ENCODE data around the gene FNDC1. TPM values are rescaled to one million over a fixed set of nuclear protein-coding genes. Genes with fewer than 3 reads are reported as not detected.

Gene FNDC1
- total RNA-seq, 1 experiment from 2014 or later = not detected

DNA sequence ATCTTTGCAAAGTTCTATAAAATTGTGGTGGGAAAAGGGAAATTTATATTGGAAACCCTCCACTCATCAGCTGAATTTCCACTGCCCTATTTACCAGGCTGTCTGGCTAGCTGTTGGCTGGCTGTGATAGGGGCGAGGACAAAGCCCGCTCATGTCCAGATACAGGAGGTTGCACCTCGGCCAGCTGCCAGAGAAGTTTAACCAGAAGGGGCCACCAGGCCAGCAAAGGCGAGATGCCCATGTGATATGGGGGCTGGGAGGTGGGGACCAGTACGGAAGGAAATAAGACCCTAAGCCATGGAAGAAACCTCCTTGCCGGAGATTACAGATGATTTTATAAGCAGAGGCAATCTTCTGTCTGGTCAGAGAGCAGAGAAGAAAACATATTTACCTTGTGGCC lies 143.8 kb downstream of the FNDC1 start:
- ChIA-PET CTCF (no interaction called here), POLR2A (ENCODE audit: unreplicated experiment) (no interaction called here)
- Histone ChIP-seq H3K27ac (ENCODE audit: low read length) (no peak overlapping the region), H3K4me3 (ENCODE audit: low read length) (no peak overlapping the region), H3K27me3 (ENCODE audit: low read length) (peaks cover 16% of the 10 kb centered on the region), H3K36me3 (ENCODE audit: low read depth, low read length) (no peaks in the 10 kb centered on the region), H3K4me2 (ENCODE audit: low read length) (no peak overlapping the region), H3K9me2 (replicated peaks; ENCODE audit: low read length) (no peaks in the 10 kb centered on the region), H3F3A (ENCODE audit: low read length, unreplicated experiment) (no peaks in the 10 kb centered on the region), H3K9ac (ENCODE audit: low read length) (no peak overlapping the region), H3K9me3 (ENCODE audit: low read length) (no peaks in the 10 kb centered on the region), H2AFZ (ENCODE audit: low read length) (no peak overlapping the region), H3K4me1 (ENCODE audit: insufficient read depth, low read length) (no peaks in the 10 kb centered on the region), H4K20me1 (ENCODE audit: low read length) (no peaks in the 10 kb centered on the region), H3K79me2 (ENCODE audit: low read length) (no peaks in the 10 kb centered on the region)
- DNase-seq = no peak
- no peak for ATAC-seq
- intact Hi-C loops (cut with micrococcal nuclease) = no loop called here
- no TSS peak for BruUV-seq (replicated peaks)
- TF ChIP-seq, protein P1, sequence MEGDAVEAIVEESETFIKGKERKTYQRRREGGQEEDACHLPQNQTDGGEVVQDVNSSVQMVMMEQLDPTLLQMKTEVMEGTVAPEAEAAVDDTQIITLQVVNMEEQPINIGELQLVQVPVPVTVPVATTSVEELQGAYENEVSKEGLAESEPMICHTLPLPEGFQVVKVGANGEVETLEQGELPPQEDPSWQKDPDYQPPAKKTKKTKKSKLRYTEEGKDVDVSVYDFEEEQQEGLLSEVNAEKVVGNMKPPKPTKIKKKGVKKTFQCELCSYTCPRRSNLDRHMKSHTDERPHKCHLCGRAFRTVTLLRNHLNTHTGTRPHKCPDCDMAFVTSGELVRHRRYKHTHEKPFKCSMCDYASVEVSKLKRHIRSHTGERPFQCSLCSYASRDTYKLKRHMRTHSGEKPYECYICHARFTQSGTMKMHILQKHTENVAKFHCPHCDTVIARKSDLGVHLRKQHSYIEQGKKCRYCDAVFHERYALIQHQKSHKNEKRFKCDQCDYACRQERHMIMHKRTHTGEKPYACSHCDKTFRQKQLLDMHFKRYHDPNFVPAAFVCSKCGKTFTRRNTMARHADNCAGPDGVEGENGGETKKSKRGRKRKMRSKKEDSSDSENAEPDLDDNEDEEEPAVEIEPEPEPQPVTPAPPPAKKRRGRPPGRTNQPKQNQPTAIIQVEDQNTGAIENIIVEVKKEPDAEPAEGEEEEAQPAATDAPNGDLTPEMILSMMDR (conservative IDR thresholded peaks at IDR 0.05; ENCODE audit: low read depth, low read length) = no peak
- no peak for TF ChIP-seq EZH2 (IDR thresholded peaks at IDR 0.05; ENCODE audit: low read length, unreplicated experiment)
- no peak for TF ChIP-seq EZH2phosphoT487 (IDR thresholded peaks at IDR 0.05; ENCODE audit: borderline replicate concordance, low read length)

DNA sequence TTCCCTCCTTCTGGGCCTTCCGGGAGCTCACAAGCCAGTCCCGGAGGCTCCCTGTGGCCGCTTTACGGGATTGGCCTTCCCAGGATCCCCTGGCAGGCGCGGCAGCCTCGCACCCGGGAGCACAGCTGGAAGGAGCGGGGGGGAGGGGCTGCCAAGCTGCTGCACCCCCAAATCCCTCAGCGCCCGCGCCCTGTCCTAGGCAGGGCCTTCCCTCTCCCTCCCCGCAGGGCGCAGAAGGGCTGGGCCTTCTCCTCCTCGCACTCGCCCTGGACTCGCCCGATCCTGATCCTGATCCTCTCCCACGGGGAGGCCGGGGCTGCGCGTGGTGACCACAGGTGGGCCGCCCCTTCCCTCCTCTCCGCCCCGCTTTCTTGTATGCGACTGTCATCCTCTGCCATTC lies 146.4 kb downstream of the FNDC1 start:
- Histone ChIP-seq H3K79me2 (ENCODE audit: low read length) (no peaks in the 10 kb centered on the region), H3K9ac (ENCODE audit: low read length) (no peak overlapping the region), H3K27me3 (ENCODE audit: low read length) (peaks cover 16% of the 10 kb centered on the region), H3K4me3 (ENCODE audit: low read length) (no peak overlapping the region), H3K4me1 (ENCODE audit: insufficient read depth, low read length) (no peaks in the 10 kb centered on the region), H2AFZ (ENCODE audit: low read length) (no peak overlapping the region), H3K9me3 (ENCODE audit: low read length) (no peaks in the 10 kb centered on the region), H4K20me1 (ENCODE audit: low read length) (no peaks in the 10 kb centered on the region), H3F3A (ENCODE audit: low read length, unreplicated experiment) (no peaks in the 10 kb centered on the region), H3K27ac (ENCODE audit: low read length) (no peak overlapping the region), H3K36me3 (ENCODE audit: low read depth, low read length) (no peaks in the 10 kb centered on the region), H3K9me2 (replicated peaks; ENCODE audit: low read length) (no peaks in the 10 kb centered on the region), H3K4me2 (ENCODE audit: low read length) (no peak overlapping the region)
- DNase-seq (no peak), ATAC-seq (no peak)
- POLR2A ChIA-PET (ENCODE audit: unreplicated experiment) = no interaction called here
- BruUV-seq (replicated peaks) = no TSS peak
- TF ChIP-seq EZH2 (IDR thresholded peaks at IDR 0.05; ENCODE audit: low read length, unreplicated experiment) = no peak
- TF ChIP-seq, protein P1 (conservative IDR thresholded peaks at IDR 0.05; ENCODE audit: low read depth, low read length) = no peak
- no peak for TF ChIP-seq EZH2phosphoT487 (IDR thresholded peaks at IDR 0.05; ENCODE audit: borderline replicate concordance, low read length)
- CTCF ChIA-PET = no interaction called here
- intact Hi-C loops (cut with micrococcal nuclease) = no loop called here

- Histone ChIP-seq H3K9me3 (ENCODE audit: low read length) (no peaks in the 10 kb centered on the region), H3K9me2 (replicated peaks; ENCODE audit: low read length) (no peaks in the 10 kb centered on the region), H3K36me3 (ENCODE audit: low read depth, low read length) (no peaks in the 10 kb centered on the region), H3K27me3 (ENCODE audit: low read length) (peaks cover 25% of the 10 kb centered on the region), H3K79me2 (ENCODE audit: low read length) (no peaks in the 10 kb centered on the region), H3K27ac (ENCODE audit: low read length) (no peak overlapping the region), H4K20me1 (ENCODE audit: low read length) (no peaks in the 10 kb centered on the region), H3K4me2 (ENCODE audit: low read length) (no peak overlapping the region), H2AFZ (ENCODE audit: low read length) (no peak overlapping the region), H3K4me1 (ENCODE audit: insufficient read depth, low read length) (no peaks in the 10 kb centered on the region), H3F3A (ENCODE audit: low read length, unreplicated experiment) (no peaks in the 10 kb centered on the region), H3K9ac (ENCODE audit: low read length) (no peak overlapping the region), H3K4me3 (ENCODE audit: low read length) (no peak overlapping the region)
- DNase-seq = no peak
- BruUV-seq (replicated peaks) = no TSS peak
- intact Hi-C loops (cut with micrococcal nuclease) = no loop called here
- ATAC-seq = no peak
- TF ChIP-seq EZH2phosphoT487 (IDR thresholded peaks at IDR 0.05; ENCODE audit: borderline replicate concordance, low read length) = no peak
- TF ChIP-seq, protein P1 (conservative IDR thresholded peaks at IDR 0.05; ENCODE audit: low read depth, low read length) = no peak
- POLR2A ChIA-PET (ENCODE audit: unreplicated experiment) = no interaction called here
- CTCF ChIA-PET = no interaction called here
Measured at GRCh38 chr6:159317430-159317829, 148.2 kb downstream of the FNDC1 start.
